Non-pigmented ciliary epithelial cell (primary cell): ENCODE results near the gene SERPINB1.
"Not testable (repeated sequence)": the region's sequence is repeated elsewhere in the genome, so short reads cannot be mapped to it uniquely, and the experiment has no call there.

Source experiments
- DNase-seq: peaks from one replicate; pipeline ENCODE4 v3.0.0-alpha.2; 2010; ENCODE audit warnings: low read depth

SERPINB1 gene

GRCh38 chr6:2816158-2816557, 25.5 kb downstream of the SERPINB1 start:
- no peak for DNase-seq

- DNase-seq, result no peak
Measured at GRCh38 chr6:2812695-2813094, 29.0 kb downstream of the SERPINB1 start.

- no peak for DNase-seq
Measured at GRCh38 chr6:2810092-2810671, 31.5 kb downstream of the SERPINB1 start.

GRCh38 chr6:2809015-2809414, 32.6 kb downstream of the SERPINB1 start:
- no peak for DNase-seq

- DNase-seq, result no peak
Measured at GRCh38 chr6:2807342-2808090, 34.1 kb downstream of the SERPINB1 start.

- no peak for DNase-seq
Measured at GRCh38 chr6:2806644-2807043, 35.0 kb downstream of the SERPINB1 start.

- DNase-seq, result no peak
Measured at GRCh38 chr6:2805031-2805430, 36.6 kb downstream of the SERPINB1 start.

- no peak for DNase-seq
Measured at GRCh38 chr6:2804516-2804915, 37.1 kb downstream of the SERPINB1 start.

GRCh38 chr6:2803731-2804429, 37.8 kb downstream of the SERPINB1 start:
- DNase-seq, result no peak

- no peak for DNase-seq
Measured at GRCh38 chr6:2802521-2803060, 39.1 kb downstream of the SERPINB1 start.

- not testable (repeated sequence) for DNase-seq
Measured at GRCh38 chr6:2801687-2802086, 40.0 kb downstream of the SERPINB1 start.

- DNase-seq, result no peak
Measured at GRCh38 chr6:2800552-2801316, 40.9 kb downstream of the SERPINB1 start.

- DNase-seq, result no peak
Measured at GRCh38 chr6:2799936-2800527, 41.6 kb downstream of the SERPINB1 start.

- DNase-seq, result no peak
Measured at GRCh38 chr6:2798586-2799134, 43.0 kb downstream of the SERPINB1 start.

GRCh38 chr6:2797564-2798031, 44.1 kb downstream of the SERPINB1 start:
- no peak for DNase-seq

GRCh38 chr6:2796861-2797260, 44.8 kb downstream of the SERPINB1 start:
- DNase-seq, result no peak

- DNase-seq, result no peak
Measured at GRCh38 chr6:2795956-2796355, 45.7 kb downstream of the SERPINB1 start.

- no peak for DNase-seq
Measured at GRCh38 chr6:2795162-2795561, 46.5 kb downstream of the SERPINB1 start.

- no peak for DNase-seq
Measured at GRCh38 chr6:2794171-2794730, 47.4 kb downstream of the SERPINB1 start.

GRCh38 chr6:2793534-2794151, 48.0 kb downstream of the SERPINB1 start:
- DNase-seq, result no peak
